ENCODE measurements around the gene SMC3.

SMC3 gene

GRCh38 chr10:110651044-110651958 is 83.8 kb downstream of the SMC3 start:
- H3K4me3 Mint-ChIP-seq = no peak overlapping the region
- DNase-seq = peak; percentile 56
- no peak overlapping the region for H3K27ac Mint-ChIP-seq

DNA sequence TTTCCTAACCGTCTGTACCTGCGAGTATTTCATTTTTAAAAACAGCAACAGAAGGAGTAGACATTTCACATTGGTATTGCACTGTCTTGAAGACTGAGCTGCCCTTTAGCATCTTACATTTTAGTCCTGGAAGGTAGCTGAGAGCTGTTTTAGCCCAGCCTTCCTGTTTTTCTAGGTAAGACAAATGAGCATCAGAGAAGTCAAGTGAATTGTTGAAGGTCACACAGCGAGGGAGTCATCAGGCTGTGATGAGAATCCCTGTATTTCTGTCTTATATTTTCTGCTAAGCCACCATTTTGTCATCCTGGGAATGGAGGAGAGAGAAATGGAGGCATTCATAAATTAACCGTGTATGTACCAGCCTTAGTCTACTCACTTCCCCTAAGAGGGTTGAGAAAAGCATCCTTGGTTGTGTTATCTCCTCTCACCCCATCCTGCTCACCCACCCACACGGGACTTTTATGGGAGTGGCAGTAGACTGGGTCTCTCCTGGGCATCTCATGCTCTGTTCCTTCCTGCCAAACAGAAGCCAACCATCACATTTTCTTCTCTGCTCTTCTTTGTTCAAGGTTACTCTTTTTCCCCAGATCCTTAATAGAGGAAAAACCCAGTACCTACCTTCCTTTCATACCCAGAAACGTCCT is 85.1 kb downstream of the SMC3 start:
- peaks cover 56% of the 10 kb centered on the region for H3K4me1 Mint-ChIP-seq
- no peak overlapping the region for H3K4me3 Mint-ChIP-seq
- no peaks in the 10 kb centered on the region for H3K9me3 Mint-ChIP-seq
- TF ChIP-seq CTCF (IDR thresholded peaks at IDR 0.05) = no peak
- H3K27me3 Mint-ChIP-seq (ENCODE audit: low read depth, poor library complexity) = peaks cover 2% of the 10 kb centered on the region
- H3K27ac Mint-ChIP-seq = no peak overlapping the region
- DNase-seq = no peak
- peaks cover 4% of the 10 kb centered on the region for H3K36me3 Mint-ChIP-seq (ENCODE audit: low read depth)

More at GRCh38 chr10:110651044-110651958, 83.8 kb downstream of the SMC3 start:
- TF ChIP-seq CTCF (IDR thresholded peaks at IDR 0.05) = no peak
- peaks cover 2% of the 10 kb centered on the region for H3K27me3 Mint-ChIP-seq (ENCODE audit: low read depth, poor library complexity)
- H3K9me3 Mint-ChIP-seq = no peaks in the 10 kb centered on the region
- H3K36me3 Mint-ChIP-seq (ENCODE audit: low read depth) = no peaks in the 10 kb centered on the region
- H3K4me1 Mint-ChIP-seq = peaks cover 66% of the 10 kb centered on the region

Measured in nephron progenitor cell (in vitro differentiated cells).